ENCODE data around the gene ENPP1.

Gene ENPP1

DNA sequence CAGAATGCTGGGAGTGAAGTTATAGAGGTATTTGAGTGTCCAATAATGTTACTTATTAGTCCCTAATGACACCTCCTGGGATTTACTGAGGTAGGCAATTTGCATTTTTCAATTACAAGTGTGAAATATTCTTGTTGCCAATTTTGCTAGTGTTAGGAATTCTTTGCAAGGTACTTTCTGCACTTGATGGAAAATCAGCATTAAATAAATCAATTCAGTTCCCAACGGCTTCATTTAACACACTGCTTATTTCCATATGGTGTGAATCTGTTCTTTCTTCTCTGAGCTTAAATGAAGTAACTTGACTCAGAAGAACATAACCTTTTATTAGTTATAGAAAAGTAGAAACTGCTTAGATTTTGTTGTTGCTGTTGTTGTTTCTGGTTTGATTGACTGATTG lies 122.2 kb downstream of the ENPP1 start:
- Histone ChIP-seq H3K27me3 (replicated peaks; ENCODE audit: control insufficient read depth, insufficient read depth, low read length) (no peaks in the 10 kb centered on the region), H3K36me3 (ENCODE audit: control insufficient read depth, insufficient read depth, low read length) (no peaks in the 10 kb centered on the region), H3K4me3 (replicated peaks; ENCODE audit: low read depth, low read length) (no peak overlapping the region)
- TF ChIP-seq, protein P1, sequence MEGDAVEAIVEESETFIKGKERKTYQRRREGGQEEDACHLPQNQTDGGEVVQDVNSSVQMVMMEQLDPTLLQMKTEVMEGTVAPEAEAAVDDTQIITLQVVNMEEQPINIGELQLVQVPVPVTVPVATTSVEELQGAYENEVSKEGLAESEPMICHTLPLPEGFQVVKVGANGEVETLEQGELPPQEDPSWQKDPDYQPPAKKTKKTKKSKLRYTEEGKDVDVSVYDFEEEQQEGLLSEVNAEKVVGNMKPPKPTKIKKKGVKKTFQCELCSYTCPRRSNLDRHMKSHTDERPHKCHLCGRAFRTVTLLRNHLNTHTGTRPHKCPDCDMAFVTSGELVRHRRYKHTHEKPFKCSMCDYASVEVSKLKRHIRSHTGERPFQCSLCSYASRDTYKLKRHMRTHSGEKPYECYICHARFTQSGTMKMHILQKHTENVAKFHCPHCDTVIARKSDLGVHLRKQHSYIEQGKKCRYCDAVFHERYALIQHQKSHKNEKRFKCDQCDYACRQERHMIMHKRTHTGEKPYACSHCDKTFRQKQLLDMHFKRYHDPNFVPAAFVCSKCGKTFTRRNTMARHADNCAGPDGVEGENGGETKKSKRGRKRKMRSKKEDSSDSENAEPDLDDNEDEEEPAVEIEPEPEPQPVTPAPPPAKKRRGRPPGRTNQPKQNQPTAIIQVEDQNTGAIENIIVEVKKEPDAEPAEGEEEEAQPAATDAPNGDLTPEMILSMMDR (IDR thresholded peaks at IDR 0.05; ENCODE audit: insufficient read depth, low read length, poor library complexity, severe bottlenecking) = no peak
- no peak for DNase-seq (ENCODE audit: extremely low read depth, insufficient read length)

DNA sequence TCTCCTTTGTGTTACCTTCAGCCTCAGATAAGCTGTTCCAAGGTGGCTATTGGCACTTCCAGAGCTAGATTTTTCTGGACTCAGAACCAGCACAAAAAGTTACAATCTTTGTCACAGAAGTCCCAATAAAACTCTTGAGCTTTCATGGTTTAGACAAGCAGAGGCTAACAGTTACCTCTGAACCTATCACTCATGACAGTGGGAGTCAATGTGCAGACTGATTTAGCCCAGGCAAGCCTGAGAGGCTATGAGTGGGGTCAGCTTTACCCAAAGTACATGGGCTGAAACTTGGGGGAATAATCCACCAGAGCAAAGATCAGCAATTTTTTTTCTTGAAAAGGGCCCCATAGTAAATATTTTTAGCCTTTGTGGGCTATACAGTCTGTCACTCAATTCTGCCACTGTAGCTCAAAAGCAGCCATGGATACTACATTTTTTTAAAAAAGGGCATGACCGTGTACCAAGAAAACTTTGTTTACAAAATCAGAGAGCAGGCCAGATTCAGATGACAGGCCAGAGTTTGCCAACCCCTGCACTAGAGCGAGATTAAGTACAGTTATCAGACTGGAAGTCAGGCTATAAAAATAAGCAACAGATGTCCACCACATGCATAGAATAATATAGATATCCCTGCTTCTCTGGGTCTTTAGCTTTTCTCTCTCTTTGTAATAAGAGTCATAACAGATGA lies 123.4 kb downstream of the ENPP1 start:
- Histone ChIP-seq H3K4me3 (replicated peaks; ENCODE audit: low read depth, low read length) (no peak overlapping the region), H3K27me3 (replicated peaks; ENCODE audit: control insufficient read depth, insufficient read depth, low read length) (no peaks in the 10 kb centered on the region), H3K36me3 (ENCODE audit: control insufficient read depth, insufficient read depth, low read length) (no peaks in the 10 kb centered on the region)
- TF ChIP-seq, protein P1 (IDR thresholded peaks at IDR 0.05; ENCODE audit: insufficient read depth, low read length, poor library complexity, severe bottlenecking) = no peak
- no peak for DNase-seq (ENCODE audit: extremely low read depth, insufficient read length)

DNA sequence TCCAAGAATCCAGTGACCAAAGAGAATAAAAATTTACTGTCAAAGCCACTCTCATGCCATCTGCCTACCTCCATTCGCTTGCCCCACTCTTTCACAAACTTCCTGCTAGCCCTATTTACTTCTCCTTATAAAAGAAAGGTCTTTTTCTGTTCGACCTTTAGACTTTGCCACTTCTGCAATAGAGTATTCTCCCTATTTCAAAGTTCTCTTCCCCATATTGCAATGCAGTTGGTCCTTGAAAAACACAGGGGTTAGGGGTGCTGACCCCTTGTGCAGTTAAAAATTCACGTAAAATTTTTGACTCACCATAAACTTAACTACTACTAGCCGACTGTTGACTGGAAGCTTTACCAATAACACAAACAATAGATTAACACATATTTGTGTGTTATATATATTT lies 128.3 kb downstream of the ENPP1 start:
- no peaks in the 10 kb centered on the region for H3K36me3 ChIP-seq (ENCODE audit: control insufficient read depth, insufficient read depth, low read length)
- no peak overlapping the region for H3K4me3 ChIP-seq (replicated peaks; ENCODE audit: low read depth, low read length)
- H3K27me3 ChIP-seq (replicated peaks; ENCODE audit: control insufficient read depth, insufficient read depth, low read length) = no peaks in the 10 kb centered on the region
- TF ChIP-seq, protein P1 (IDR thresholded peaks at IDR 0.05; ENCODE audit: insufficient read depth, low read length, poor library complexity, severe bottlenecking) = no peak
- no peak for DNase-seq (ENCODE audit: extremely low read depth, insufficient read length)

DNA sequence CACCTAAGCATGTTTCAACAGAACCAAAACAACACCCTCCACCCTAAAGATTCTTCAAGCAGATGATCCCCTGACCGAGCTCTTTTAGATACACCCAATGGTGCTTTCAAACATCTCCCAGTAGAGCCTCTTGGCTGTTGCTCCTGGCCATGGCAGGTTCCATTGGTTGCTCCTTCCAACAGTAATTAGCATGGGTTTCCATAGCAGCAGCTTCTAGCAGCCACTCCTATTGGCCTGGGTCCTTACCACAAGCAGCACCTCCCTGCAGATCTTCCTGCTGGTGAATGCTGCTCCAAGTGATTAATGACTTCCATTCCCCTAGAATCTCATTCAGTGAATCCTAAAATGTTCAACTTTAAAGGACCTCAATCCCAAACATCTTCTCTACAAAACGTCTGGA lies 129.4 kb downstream of the ENPP1 start:
- TF ChIP-seq, protein P1 (IDR thresholded peaks at IDR 0.05; ENCODE audit: insufficient read depth, low read length, poor library complexity, severe bottlenecking) = no peak
- DNase-seq (ENCODE audit: extremely low read depth, insufficient read length) = no peak
- Histone ChIP-seq H3K36me3 (ENCODE audit: control insufficient read depth, insufficient read depth, low read length) (no peaks in the 10 kb centered on the region), H3K4me3 (replicated peaks; ENCODE audit: low read depth, low read length) (no peak overlapping the region), H3K27me3 (replicated peaks; ENCODE audit: control insufficient read depth, insufficient read depth, low read length) (no peaks in the 10 kb centered on the region)

DNA sequence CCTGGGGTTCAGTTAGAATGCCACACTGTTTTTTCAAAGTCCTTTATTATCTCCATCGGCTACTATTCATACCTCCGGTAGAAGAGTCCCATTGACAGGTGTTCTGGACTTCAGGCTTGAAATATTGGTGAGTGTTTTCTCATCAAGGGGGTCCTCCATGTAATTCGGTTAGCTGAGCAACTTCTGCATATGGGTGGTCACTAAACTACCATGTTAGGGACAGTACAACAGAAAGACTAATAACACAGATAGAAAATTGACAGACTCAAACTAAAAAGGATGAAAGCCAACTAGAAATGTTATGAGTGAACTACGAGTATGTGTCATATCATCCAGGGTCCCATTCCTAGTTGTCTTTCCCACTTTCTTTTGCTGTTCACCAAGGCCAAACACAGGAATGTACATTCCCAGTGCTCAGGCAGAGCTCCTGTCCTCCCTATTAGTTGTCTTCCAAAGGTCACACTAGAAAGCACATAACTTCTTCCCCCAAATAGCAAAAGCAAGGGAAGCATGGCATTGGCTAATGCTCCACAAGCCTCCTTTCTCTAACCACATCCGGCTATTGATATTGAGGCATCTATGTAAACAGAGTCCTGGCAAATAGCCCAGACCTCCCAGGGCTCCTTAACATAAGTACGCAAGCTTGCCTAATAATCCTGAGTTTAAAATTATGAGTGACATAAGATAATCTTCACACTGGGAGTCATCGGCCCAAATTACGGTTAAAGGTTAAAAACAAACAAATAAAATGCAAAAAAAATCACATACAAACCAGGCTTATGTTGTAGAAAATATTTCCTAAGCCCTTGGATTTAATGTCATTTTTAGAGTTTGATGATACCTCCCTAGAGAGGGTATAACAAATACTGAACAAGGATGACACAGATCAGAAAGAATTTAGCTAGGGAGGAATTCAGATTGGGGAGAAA lies 130.1 kb downstream of the ENPP1 start:
- Histone ChIP-seq H3K4me3 (replicated peaks; ENCODE audit: low read depth, low read length) (no peak overlapping the region), H3K27me3 (replicated peaks; ENCODE audit: control insufficient read depth, insufficient read depth, low read length) (no peaks in the 10 kb centered on the region), H3K36me3 (ENCODE audit: control insufficient read depth, insufficient read depth, low read length) (no peaks in the 10 kb centered on the region)
- TF ChIP-seq, protein P1 (IDR thresholded peaks at IDR 0.05; ENCODE audit: insufficient read depth, low read length, poor library complexity, severe bottlenecking) = no peak
- no peak for DNase-seq (ENCODE audit: extremely low read depth, insufficient read length)
